Neural progenitor cell (in vitro differentiated cells): Measurements from ENCODE around the gene COL13A1. TPM values are rescaled to one million over a fixed set of nuclear protein-coding genes. Genes with fewer than 3 reads are reported as not detected.

Experiments used
- DNase-seq: peaks from one replicate; pipeline ENCODE4 v3.0.0-alpha.2; 2016; ENCODE audit warnings: low spot score
- H2AFZ ChIP-seq: fragments of 200-600 bp; sonication (generic); replicated peaks from 2 replicates; pipeline ENCODE4 v1.6.1; 2016; ENCODE audit warnings: antibody characterized with exemption
- H3F3A ChIP-seq: fragments of 200-600 bp; sonication (generic); 2 replicates; pipeline ENCODE4 v1.6.1; 2016; ENCODE audit warnings: antibody characterized with exemption, low read depth
- H3K27ac ChIP-seq: fragments of 200-600 bp; sonication (generic); 2 replicates; pipeline ENCODE4 v1.5.1; 2016; ENCODE audit warnings: mild to moderate bottlenecking
- H3K27me3 ChIP-seq: fragments of 200-600 bp; sonication (generic); 2 replicates; pipeline ENCODE4 v1.6.1; 2016; ENCODE audit warnings: mild to moderate bottlenecking, moderate library complexity
- H3K36me3 ChIP-seq: fragments of 200-600 bp; sonication (generic); 2 replicates; pipeline ENCODE4 v1.5.1; 2016
- H3K4me1 ChIP-seq: fragments of 200-600 bp; sonication (generic); 2 replicates; pipeline ENCODE4 v1.6.1; 2016; ENCODE audit warnings: mixed run types
- H3K4me2 ChIP-seq: fragments of 200-600 bp; sonication (generic); 2 replicates; pipeline ENCODE4 v1.6.1; 2016
- H3K4me3 ChIP-seq: fragments of 200-600 bp; sonication (generic); 2 replicates; pipeline ENCODE4 v1.5.1; 2016
- H3K79me2 ChIP-seq: fragments of 200-600 bp; sonication (generic); 2 replicates; pipeline ENCODE4 v1.6.1; 2016; ENCODE audit warnings: low read depth
- H3K9ac ChIP-seq: fragments of 200-600 bp; sonication (generic); 2 replicates; pipeline ENCODE4 v1.6.1; 2016
- H3K9me3 ChIP-seq: fragments of 200-600 bp; sonication (generic); 2 replicates; pipeline ENCODE4 v1.5.1; 2016; ENCODE audit warnings: low read depth
- H4K20me1 ChIP-seq: fragments of 200-600 bp; sonication (generic); 2 replicates; pipeline ENCODE4 v1.6.1; 2016; ENCODE audit warnings: low read depth
- H3K27ac Mint-ChIP-seq: 3 replicates; pipeline ENCODE4 v1.8.0; 2021; ENCODE audit warnings: mixed read lengths
- H3K27me3 Mint-ChIP-seq: 2 replicates; pipeline ENCODE4 v1.8.0; 2022; ENCODE audit warnings: low read depth, mild to moderate bottlenecking, inconsistent platforms, moderate library complexity, mixed read lengths; ENCODE audit not compliant: insufficient read depth
- H3K36me3 Mint-ChIP-seq: 3 replicates; pipeline ENCODE4 v1.8.0; 2021; ENCODE audit warnings: mixed read lengths
- H3K4me1 Mint-ChIP-seq: 3 replicates; pipeline ENCODE4 v1.8.0; 2021; ENCODE audit warnings: mixed read lengths
- H3K4me3 Mint-ChIP-seq: 3 replicates; pipeline ENCODE4 v1.8.0; 2021; ENCODE audit warnings: mild to moderate bottlenecking, moderate library complexity, mixed read lengths
- H3K9me3 Mint-ChIP-seq: 3 replicates; pipeline ENCODE4 v1.8.0; 2020; ENCODE audit warnings: mixed read lengths
- EZH2 ChIP-seq: fragments of 200-600 bp; sonication (generic); IDR thresholded peaks from 2 replicates; pipeline ENCODE4 v1.6.1; 2017; ENCODE audit warnings: antibody characterized with exemption, mild to moderate bottlenecking, moderate library complexity
- EZH2phosphoT487 ChIP-seq: fragments of 200-600 bp; sonication (generic); IDR thresholded peaks from 2 replicates; pipeline ENCODE4 v1.6.1; 2017; ENCODE audit warnings: antibody characterized with exemption
- total RNA-seq: library from RNA; depleted of rRNA; stranded (reverse); fragments of >200 nt; gene quantifications from 2 replicates; pipeline ENCODE4 v1.2.3, GENCODE V29; 2015; ENCODE audit warnings: low replicate concordance
- TF ChIP-seq, protein P1 (sequence below): fragments of 200-600 bp; sonication (generic); IDR thresholded peaks from 2 replicates; pipeline ENCODE4 v1.5.1; 2017; ENCODE audit warnings: antibody characterized with exemption, mild to moderate bottlenecking

The COL13A1 gene
- total RNA-seq, 1 donor from 2014 or later, result 1.3 TPM

DNA sequence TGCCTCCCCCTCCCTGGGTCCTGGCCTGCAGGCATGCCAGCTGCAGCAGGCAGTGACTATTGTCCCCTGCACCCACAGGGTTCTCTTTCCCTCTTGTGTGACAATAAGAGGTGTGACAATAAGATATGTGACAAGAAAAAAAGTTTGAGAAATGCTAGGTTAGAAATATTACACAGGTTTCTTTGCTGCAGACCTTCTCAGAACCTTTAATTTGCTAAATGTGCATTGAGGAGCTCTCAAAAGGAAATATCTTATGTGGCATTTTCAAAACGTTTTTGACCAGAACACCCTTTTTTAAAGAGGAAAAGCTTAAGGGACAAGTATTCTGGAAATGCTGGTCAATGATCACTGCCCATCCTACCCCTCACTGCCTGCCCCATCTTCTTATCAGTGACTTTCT is 117.5 kb downstream of the COL13A1 start:
- Mint-ChIP-seq H3K27ac (no peak overlapping the region), H3K4me3 (no peak overlapping the region), H3K27me3 (peaks cover 6% of the 10 kb centered on the region), H3K4me1 (peaks cover 6% of the 10 kb centered on the region), H3K36me3 (no peaks in the 10 kb centered on the region), H3K9me3 (no peaks in the 10 kb centered on the region)
- Histone ChIP-seq H2AFZ (no peak overlapping the region), H3K9ac (no peak overlapping the region), H3K36me3 (no peaks in the 10 kb centered on the region), H3K4me2 (no peak overlapping the region), H4K20me1 (no peaks in the 10 kb centered on the region), H3K9me3 (no peaks in the 10 kb centered on the region), H3K27ac (no peak overlapping the region), H3K27me3 (no peaks in the 10 kb centered on the region), H3K4me3 (no peak overlapping the region), H3K4me1 (peaks cover 10% of the 10 kb centered on the region), H3F3A (no peaks in the 10 kb centered on the region), H3K79me2 (no peaks in the 10 kb centered on the region)
- DNase-seq, result no peak
- TF ChIP-seq EZH2phosphoT487 (no peak), EZH2 (no peak)
- TF ChIP-seq, protein P1, sequence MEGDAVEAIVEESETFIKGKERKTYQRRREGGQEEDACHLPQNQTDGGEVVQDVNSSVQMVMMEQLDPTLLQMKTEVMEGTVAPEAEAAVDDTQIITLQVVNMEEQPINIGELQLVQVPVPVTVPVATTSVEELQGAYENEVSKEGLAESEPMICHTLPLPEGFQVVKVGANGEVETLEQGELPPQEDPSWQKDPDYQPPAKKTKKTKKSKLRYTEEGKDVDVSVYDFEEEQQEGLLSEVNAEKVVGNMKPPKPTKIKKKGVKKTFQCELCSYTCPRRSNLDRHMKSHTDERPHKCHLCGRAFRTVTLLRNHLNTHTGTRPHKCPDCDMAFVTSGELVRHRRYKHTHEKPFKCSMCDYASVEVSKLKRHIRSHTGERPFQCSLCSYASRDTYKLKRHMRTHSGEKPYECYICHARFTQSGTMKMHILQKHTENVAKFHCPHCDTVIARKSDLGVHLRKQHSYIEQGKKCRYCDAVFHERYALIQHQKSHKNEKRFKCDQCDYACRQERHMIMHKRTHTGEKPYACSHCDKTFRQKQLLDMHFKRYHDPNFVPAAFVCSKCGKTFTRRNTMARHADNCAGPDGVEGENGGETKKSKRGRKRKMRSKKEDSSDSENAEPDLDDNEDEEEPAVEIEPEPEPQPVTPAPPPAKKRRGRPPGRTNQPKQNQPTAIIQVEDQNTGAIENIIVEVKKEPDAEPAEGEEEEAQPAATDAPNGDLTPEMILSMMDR, result no peak

DNA sequence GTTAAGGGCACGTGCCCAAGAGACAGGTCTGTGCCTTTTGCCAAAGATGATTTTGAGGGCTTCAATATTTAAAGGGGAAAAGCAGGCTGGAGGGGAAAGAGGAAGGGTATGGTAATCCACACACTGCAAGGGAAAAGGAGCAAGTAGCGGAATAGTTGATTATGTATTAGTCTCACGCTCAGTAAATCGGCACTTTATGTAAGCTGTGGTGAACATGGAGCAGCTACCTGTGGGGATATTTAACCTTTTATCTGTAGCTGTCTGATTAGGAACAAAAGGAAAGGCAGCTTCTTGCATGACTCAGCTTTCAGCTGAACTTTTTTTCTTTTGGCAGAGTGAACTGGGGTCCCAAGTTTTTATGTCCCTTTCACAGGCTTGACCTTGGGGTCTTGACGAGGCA is 123.4 kb downstream of the COL13A1 start:
- H3K27ac Mint-ChIP-seq, result no peak overlapping the region
- no peaks in the 10 kb centered on the region for H3K9me3 Mint-ChIP-seq
- Histone ChIP-seq H3K9ac (no peak overlapping the region), H3K27ac (no peak overlapping the region), H3K36me3 (no peaks in the 10 kb centered on the region), H3K27me3 (no peaks in the 10 kb centered on the region), H3K79me2 (no peaks in the 10 kb centered on the region), H3K4me2 (no peak overlapping the region), H2AFZ (no peak overlapping the region), H4K20me1 (no peaks in the 10 kb centered on the region), H3K4me1 (peaks cover 10% of the 10 kb centered on the region), H3F3A (no peaks in the 10 kb centered on the region), H3K9me3 (no peaks in the 10 kb centered on the region), H3K4me3 (no peak overlapping the region)
- H3K27me3 Mint-ChIP-seq, result peaks cover 7% of the 10 kb centered on the region
- H3K4me3 Mint-ChIP-seq, result no peak overlapping the region
- peaks cover 17% of the 10 kb centered on the region for H3K4me1 Mint-ChIP-seq
- TF ChIP-seq EZH2 (no peak), EZH2phosphoT487 (no peak)
- TF ChIP-seq, protein P1, result no peak
- DNase-seq, result no peak
- no peaks in the 10 kb centered on the region for H3K36me3 Mint-ChIP-seq

DNA sequence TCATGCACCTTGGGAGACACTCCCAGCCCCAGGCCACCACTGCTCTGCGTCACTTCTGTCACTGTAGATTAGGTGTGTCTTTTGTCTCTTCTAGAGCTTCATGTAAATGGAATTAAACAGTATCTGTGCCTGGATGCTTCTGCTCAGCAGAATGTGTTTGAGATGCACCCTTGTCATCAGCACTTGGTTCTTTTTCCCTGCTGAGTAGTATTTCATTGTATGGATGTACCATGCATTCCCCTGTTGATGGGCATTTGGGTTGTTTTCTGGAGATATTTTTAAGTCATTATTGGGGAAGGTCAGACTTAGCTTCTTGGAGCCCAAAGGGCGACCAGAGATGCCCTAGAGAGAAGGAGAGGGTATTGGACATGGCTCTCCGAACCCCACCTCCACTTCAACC is 126.6 kb downstream of the COL13A1 start:
- no peak overlapping the region for H3K9ac ChIP-seq
- no peaks in the 10 kb centered on the region for H4K20me1 ChIP-seq
- no peaks in the 10 kb centered on the region for H3K79me2 ChIP-seq
- peaks cover 10% of the 10 kb centered on the region for H3K4me1 ChIP-seq
- no peak overlapping the region for H3K4me3 ChIP-seq
- H3K27me3 Mint-ChIP-seq, result peaks cover 3% of the 10 kb centered on the region
- no peaks in the 10 kb centered on the region for H3K36me3 ChIP-seq
- H3K27ac ChIP-seq, result no peak overlapping the region
- no peak for DNase-seq
- no peaks in the 10 kb centered on the region for H3K9me3 ChIP-seq
- no peak overlapping the region for H3K4me3 Mint-ChIP-seq
- H3K4me2 ChIP-seq, result no peak overlapping the region
- no peaks in the 10 kb centered on the region for H3K9me3 Mint-ChIP-seq
- peaks cover 17% of the 10 kb centered on the region for H3K4me1 Mint-ChIP-seq
- H3K36me3 Mint-ChIP-seq, result no peaks in the 10 kb centered on the region
- no peaks in the 10 kb centered on the region for H3F3A ChIP-seq
- H3K27ac Mint-ChIP-seq, result peak overlapping the region; percentile 59
- H3K27me3 ChIP-seq, result no peaks in the 10 kb centered on the region
- H2AFZ ChIP-seq, result no peak overlapping the region
- TF ChIP-seq EZH2 (no peak), EZH2phosphoT487 (no peak)
- TF ChIP-seq, protein P1, result no peak
